Measurements from ENCODE around the gene EXD3. TPM values are rescaled to one million over a fixed set of nuclear protein-coding genes. Genes with fewer than 3 reads are reported as not detected.

EXD3 gene
- total RNA-seq, 1 donor from 2014 or later, result 8.6 TPM

DNA sequence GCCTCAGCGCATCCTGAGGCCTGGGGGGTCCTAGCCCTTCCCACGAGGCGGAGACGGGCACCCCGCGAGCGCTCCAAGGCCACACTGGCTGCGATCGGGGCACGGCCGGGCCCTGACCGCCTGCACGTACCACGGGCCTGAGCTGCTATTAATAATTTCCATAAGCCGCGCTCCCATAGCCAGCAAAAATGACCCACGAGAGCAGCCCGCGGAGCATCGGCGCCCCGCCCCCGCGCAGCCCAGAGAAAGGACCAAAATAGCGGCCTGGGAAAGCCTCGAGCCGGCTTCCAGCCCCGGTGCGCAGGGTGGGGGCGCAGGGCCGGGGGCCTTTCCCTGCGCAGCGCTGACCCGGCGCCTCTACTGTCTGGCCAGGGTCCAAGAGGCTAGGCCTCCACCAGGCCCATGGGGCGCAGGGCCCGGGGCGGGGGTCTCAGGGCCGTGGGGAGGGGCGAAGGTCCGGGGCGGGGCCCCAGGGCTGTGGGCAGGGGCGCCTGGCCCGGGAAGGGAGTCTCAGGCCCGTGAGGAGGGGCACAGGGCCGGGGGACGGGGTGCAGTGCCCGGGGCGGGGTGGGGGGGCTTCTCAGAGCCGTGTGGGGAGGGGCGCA is 54.4 kb downstream of the EXD3 start:
- TF ChIP-seq, protein P1, sequence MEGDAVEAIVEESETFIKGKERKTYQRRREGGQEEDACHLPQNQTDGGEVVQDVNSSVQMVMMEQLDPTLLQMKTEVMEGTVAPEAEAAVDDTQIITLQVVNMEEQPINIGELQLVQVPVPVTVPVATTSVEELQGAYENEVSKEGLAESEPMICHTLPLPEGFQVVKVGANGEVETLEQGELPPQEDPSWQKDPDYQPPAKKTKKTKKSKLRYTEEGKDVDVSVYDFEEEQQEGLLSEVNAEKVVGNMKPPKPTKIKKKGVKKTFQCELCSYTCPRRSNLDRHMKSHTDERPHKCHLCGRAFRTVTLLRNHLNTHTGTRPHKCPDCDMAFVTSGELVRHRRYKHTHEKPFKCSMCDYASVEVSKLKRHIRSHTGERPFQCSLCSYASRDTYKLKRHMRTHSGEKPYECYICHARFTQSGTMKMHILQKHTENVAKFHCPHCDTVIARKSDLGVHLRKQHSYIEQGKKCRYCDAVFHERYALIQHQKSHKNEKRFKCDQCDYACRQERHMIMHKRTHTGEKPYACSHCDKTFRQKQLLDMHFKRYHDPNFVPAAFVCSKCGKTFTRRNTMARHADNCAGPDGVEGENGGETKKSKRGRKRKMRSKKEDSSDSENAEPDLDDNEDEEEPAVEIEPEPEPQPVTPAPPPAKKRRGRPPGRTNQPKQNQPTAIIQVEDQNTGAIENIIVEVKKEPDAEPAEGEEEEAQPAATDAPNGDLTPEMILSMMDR (IDR thresholded peaks at IDR 0.05; ENCODE audit: insufficient read depth, low read length, poor library complexity, severe bottlenecking), result no peak
- DNase-seq (ENCODE audit: low read depth), result no peak
- H3K36me3 ChIP-seq (ENCODE audit: control insufficient read depth, insufficient read depth, low read length), result no peaks in the 10 kb centered on the region
- peaks cover 19% of the 10 kb centered on the region for H3K27me3 ChIP-seq (ENCODE audit: control insufficient read depth, insufficient read depth, low read length)
- no peak overlapping the region for H3K4me3 ChIP-seq (ENCODE audit: low read depth, low read length)

DNA sequence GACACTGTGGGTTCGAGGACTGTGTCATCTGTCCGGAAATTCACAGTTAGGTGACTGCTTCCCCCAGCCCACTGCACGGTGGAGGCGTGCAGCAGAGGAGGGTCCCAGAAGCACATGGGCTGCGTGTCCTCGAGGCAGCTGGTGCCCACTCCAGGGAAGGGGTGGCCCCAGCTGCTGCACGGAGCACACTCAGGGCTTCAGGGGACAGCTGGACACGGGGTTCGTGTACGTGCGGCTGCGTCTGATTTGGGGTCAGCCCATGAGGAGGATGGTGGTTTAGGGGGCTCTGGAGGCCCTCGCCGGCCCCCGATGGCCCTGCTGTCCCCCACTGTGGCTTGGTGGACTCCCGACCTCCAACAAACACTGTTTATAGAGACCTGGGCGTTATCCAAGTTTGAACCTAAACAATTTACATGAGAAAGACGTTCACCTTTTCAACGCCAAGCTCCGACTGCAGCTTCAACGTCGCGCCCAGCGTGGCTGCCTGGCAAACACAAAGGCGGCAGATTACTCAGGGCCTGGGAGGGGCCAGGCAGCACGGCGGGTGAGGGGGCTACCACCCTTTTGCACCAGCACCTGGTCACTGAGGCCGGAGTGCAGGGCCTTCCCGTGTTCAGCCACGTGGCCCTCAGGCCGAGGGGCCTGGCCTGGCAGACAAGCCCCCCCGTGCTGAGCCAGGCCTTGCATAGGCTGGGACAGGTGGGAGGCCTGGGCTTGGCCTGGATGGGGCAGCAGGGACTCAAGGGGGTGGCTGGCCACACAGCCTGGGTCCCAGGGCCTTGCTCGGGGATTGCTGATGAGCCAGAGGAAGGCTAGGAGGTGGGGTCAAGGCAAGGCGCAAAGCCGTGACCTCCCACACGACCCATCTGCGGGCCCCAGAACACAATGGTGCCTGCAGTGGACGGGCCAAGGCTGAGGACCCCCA is 55.2 kb downstream of the EXD3 start:
- H3K36me3 ChIP-seq (ENCODE audit: control insufficient read depth, insufficient read depth, low read length), result no peaks in the 10 kb centered on the region
- no peak for DNase-seq (ENCODE audit: low read depth)
- peaks cover 19% of the 10 kb centered on the region for H3K27me3 ChIP-seq (ENCODE audit: control insufficient read depth, insufficient read depth, low read length)
- H3K4me3 ChIP-seq (ENCODE audit: low read depth, low read length), result no peak overlapping the region
- TF ChIP-seq, protein P1 (IDR thresholded peaks at IDR 0.05; ENCODE audit: insufficient read depth, low read length, poor library complexity, severe bottlenecking), result no peak

DNA sequence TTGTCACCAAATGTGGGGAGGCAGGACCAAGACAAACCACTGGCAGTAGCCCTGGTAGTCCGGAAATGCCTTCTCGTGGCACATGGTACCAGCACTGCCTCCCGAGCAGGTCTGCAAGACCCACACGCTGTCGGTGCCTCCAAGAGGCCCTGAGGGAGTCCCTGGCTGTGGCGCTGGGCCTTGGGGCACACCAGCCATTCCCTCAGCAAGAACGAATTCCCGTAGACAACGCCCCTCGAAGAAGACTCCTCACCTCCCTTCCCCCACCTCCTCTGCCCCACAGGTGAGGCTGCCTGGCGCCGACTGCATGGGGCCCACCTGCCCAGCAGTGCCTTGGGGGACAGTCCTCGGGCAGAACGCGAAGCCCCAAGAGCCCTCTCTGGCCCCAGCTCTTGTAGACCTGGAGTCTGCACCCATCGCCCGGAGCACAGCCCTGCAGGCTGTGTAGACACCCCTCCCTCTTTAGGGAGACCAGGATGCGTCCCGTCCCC is 56.0 kb downstream of the EXD3 start:
- DNase-seq (ENCODE audit: low read depth), result no peak
- TF ChIP-seq, protein P1 (IDR thresholded peaks at IDR 0.05; ENCODE audit: insufficient read depth, low read length, poor library complexity, severe bottlenecking), result no peak
- Histone ChIP-seq H3K27me3 (ENCODE audit: control insufficient read depth, insufficient read depth, low read length) (peaks cover 13% of the 10 kb centered on the region), H3K36me3 (ENCODE audit: control insufficient read depth, insufficient read depth, low read length) (no peaks in the 10 kb centered on the region), H3K4me3 (ENCODE audit: low read depth, low read length) (no peak overlapping the region)

DNA sequence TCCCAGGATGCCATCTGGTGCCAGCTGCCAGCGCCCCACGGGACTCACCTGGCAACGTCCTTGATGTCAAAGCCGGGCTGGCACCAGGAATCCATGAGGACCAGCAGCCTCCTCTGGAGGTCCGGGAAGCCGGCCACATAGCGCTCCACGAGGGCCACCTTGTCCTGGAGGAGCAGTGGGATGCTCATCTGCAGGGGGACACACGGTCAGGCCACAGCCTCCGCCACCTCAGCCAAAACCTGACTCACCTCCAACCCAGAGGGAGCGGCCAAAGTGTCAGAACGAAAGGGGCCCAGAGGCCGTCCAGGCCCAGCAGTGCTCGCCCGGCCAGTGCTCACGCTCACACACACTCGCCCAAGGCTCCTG is 56.5 kb downstream of the EXD3 start:
- TF ChIP-seq, protein P1 (IDR thresholded peaks at IDR 0.05; ENCODE audit: insufficient read depth, low read length, poor library complexity, severe bottlenecking), result no peak
- Histone ChIP-seq H3K4me3 (ENCODE audit: low read depth, low read length) (no peak overlapping the region), H3K27me3 (ENCODE audit: control insufficient read depth, insufficient read depth, low read length) (peaks cover 9% of the 10 kb centered on the region), H3K36me3 (ENCODE audit: control insufficient read depth, insufficient read depth, low read length) (no peaks in the 10 kb centered on the region)
- no peak for DNase-seq (ENCODE audit: low read depth)

DNA sequence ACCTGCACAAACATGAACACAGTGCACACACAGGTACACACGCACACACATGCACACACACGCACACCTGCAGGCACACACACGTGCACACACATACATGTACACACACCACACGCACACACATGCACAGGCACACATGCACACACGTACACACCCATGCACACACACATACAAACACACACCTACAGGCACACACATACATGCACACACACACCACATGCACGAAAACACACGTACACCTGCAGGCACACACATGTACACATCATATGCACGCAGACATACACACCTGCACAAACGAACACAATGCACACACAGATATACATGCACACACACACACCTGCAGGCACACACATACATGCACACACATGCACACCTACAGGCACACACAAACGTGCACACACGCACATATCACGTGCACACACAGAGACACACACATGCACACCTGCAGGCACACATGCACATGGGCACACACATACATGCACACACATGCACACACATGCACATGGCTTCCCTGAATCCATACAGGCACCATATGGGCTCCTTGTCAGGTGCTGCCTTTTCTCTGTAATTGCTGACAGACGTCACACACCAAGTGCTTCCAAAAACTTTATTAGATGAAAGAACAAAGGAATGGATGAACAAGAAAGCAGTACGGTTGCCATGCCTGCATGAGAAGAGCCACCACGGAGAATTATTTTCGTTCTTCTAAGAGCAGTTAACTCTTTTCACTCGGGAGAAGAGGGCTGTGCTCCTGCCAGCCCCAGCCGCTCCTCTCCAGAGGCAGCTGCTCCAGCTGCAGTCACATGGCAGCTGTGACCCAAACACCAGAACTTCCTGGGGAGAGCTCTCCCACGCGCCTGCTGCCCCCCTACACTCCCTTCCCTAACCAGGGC is 57.2 kb downstream of the EXD3 start:
- no peaks in the 10 kb centered on the region for H3K36me3 ChIP-seq (ENCODE audit: control insufficient read depth, insufficient read depth, low read length)
- H3K27me3 ChIP-seq (ENCODE audit: control insufficient read depth, insufficient read depth, low read length), result peaks cover 4% of the 10 kb centered on the region
- no peak overlapping the region for H3K4me3 ChIP-seq (ENCODE audit: low read depth, low read length)
- DNase-seq (ENCODE audit: low read depth), result no peak
- TF ChIP-seq, protein P1 (IDR thresholded peaks at IDR 0.05; ENCODE audit: insufficient read depth, low read length, poor library complexity, severe bottlenecking), result no peak
